Aorta (tissue), 5 donors: Measurements from ENCODE around the gene ACAT1. TPM values are rescaled to one million over a fixed set of nuclear protein-coding genes. Genes with fewer than 3 reads are reported as not detected.

ENCODE experiments used
- ATAC-seq: fragments of 200-7000 bp; cut with Tn5 transposase; one replicate; pipeline ENCODE4 v1.9.1; 2022; ENCODE audit warnings: moderate library complexity; ENCODE audit not compliant: low FRiP score
- DNase-seq, 2 donors: peaks; one replicate each; pipeline ENCODE4 v3.0.0-alpha.2; 2020
- H3K27ac ChIP-seq, 2 donors: one replicate each; pipeline ENCODE4 v1.5.1; 2013; ENCODE audit warnings: low read length in 2 of 2, mild to moderate bottlenecking in 2 of 2, moderate library complexity in 2 of 2, control low read depth in 1 of 2, inconsistent platforms in 1 of 2, low read depth in 1 of 2
- H3K27me3 ChIP-seq, 2 donors: one replicate each; pipeline ENCODE4 v1.6.1; 2013; ENCODE audit warnings: control low read depth in 1 of 2, low read length in 1 of 2, mild to moderate bottlenecking in 1 of 2, moderate library complexity in 1 of 2; ENCODE audit not compliant: insufficient read depth in 2 of 2, control insufficient read depth in 1 of 2
- H3K36me3 ChIP-seq, 2 donors: one replicate each; pipeline ENCODE4 v1.6.1; 2013; ENCODE audit warnings: control low read depth in 1 of 2, low read length in 1 of 2, mild to moderate bottlenecking in 1 of 2; ENCODE audit not compliant: insufficient read depth in 2 of 2, control insufficient read depth in 1 of 2
- H3K4me1 ChIP-seq, 2 donors: one replicate each; pipeline ENCODE4 v1.6.1; 2013; ENCODE audit warnings: low read length in 2 of 2, control low read depth in 1 of 2, mild to moderate bottlenecking in 1 of 2, moderate library complexity in 1 of 2; ENCODE audit not compliant: insufficient read depth in 2 of 2, control insufficient read depth in 1 of 2
- H3K4me3 ChIP-seq, 2 donors: one replicate each; pipeline ENCODE4 v1.5.1; 2013; ENCODE audit warnings: low read length in 2 of 2, control low read depth in 1 of 2, mild to moderate bottlenecking in 1 of 2
- H3K9me3 ChIP-seq: one replicate; pipeline ENCODE4 v1.6.1; 2013; ENCODE audit warnings: mild to moderate bottlenecking, low read length; ENCODE audit not compliant: control insufficient read depth
- WGBS, 2 donors: extraction: QIAGEN DNeasy Blood & Tissue Kit; methylation state at CpG; one replicate each; pipeline ENCODE4 v1.1.7; 2013; 5-methylcytosine and 5-hydroxymethylcytosine counted together
- intact Hi-C, 2 donors: fragments of 100-400 bp; cut with DNase I; formaldehyde crosslinking; loops; one replicate each; pipeline versions ENCODE4 v1.14.2 to v1.15.0; 2022
- polyA plus RNA-seq, 2 donors: library from polyadenylated mRNA; stranded (reverse); fragments of 200-250 nt; gene quantifications; one replicate each; pipeline ENCODE4 v1.2.3, GENCODE V29; 2013
- total RNA-seq, 2 donors: library from RNA; stranded (reverse); fragmentation: NEBNext Ultra II Directional; extraction: Animal tissue kit (Norgen Biotek cat#: 25700); gene quantifications; one replicate each; pipeline ENCODE4 v1.2.1, GENCODE V29; 2021
- donor health status: healthy with polysubstance abuse.
- donor health status: Bipolar disorder and iron deficiency.
- donor health status: DM: no; HTN: no; CAD: no.
- donor health status: DM: no; HTN: no; CAD: no.
- donor health status: DM: yes; HTN: yes; CAD: no.

Gene ACAT1
- total and polyA plus RNA-seq, 4 donors, result 65.8 to 102 (median 74.1) TPM

DNA sequence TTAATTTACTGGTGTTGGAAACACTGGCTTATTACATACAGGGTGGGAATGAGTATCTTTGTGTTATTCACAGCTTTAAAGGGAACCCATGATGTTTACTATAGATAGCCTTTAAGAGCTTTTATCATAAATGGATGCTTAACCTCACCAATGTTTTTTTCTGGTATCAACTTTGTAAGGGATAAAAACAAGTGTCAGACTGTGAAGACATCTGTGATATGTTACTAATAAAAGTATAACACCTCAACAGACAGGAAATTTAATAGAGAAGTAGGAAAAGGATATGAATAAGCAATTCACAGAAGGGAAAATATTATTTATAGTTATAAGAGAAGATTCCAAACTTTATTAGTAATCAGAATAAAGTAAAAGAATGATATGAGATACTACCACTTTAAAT lies 46.3 kb downstream of the ACAT1 start:
- H3K4me3 ChIP-seq, result no peak overlapping the region
- ATAC-seq (no peak), DNase-seq (no peak)
- H3K27ac ChIP-seq, result no peak overlapping the region
- no peaks in the 10 kb centered on the region for H3K9me3 ChIP-seq
- peaks cover 0 to 4% of the 10 kb centered on the region in 2 donors for H3K36me3 ChIP-seq
- intact Hi-C loops, result no loop called here
- no peaks in the 10 kb centered on the region for H3K4me1 ChIP-seq
- no peaks in the 10 kb centered on the region for H3K27me3 ChIP-seq

DNA sequence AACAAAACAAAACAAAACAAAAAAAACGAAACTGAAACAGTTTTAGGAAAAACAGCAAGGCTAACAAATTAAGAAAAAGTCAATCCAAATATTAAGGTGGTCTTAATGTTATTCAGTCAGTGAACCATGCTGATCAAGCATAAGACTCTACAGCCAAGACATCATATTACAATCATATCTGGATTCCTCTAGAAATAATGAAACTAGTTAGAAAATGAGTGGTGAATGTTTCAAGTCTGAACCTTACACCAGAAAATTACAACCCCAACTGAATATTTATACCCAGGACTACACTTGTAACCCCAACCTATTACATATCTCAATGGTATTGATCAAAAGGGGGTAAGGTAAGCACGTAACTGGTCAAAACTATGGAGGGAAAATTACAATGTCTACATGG lies 48.8 kb downstream of the ACAT1 start:
- no peak for ATAC-seq
- Histone ChIP-seq H3K27ac (no peak overlapping the region), H3K36me3 (peaks cover 0 to 1% of the 10 kb centered on the region in 2 donors), H3K9me3 (no peaks in the 10 kb centered on the region), H3K4me3 (no peak overlapping the region), H3K4me1 (no peaks in the 10 kb centered on the region), H3K27me3 (no peaks in the 10 kb centered on the region)
- intact Hi-C loops, result no loop called here
- WGBS, 2 donors, result 71 to 79% methylated on average over 2 of the region's 2 CpGs
- DNase-seq, result no peak

DNA sequence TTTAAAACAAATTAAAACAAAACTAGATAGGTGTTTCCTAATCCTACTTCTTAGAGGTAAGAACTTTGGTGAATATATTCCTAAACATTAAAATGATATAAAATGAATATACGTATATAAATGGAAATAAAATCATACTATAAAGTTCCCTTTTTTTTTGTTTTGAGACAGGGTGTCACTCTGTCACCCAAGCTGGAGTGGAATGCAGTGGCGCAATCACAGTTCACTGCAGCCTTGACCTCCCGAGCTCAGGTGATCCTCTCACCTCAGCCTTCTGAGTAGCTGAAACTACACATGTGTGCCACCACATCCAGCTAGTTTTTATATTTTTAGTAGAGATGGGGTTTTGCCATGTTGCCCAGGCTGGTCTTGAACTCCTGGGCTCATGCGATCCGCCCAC lies 56.2 kb downstream of the ACAT1 start:
- DNase-seq (no peak), ATAC-seq (no peak)
- no peaks in the 10 kb centered on the region for H3K4me1 ChIP-seq
- H3K27me3 ChIP-seq, result no peaks in the 10 kb centered on the region
- no peak overlapping the region for H3K27ac ChIP-seq
- no peak overlapping the region for H3K4me3 ChIP-seq
- no peaks in the 10 kb centered on the region for H3K36me3 ChIP-seq
- intact Hi-C loops, result no loop called here
- no peaks in the 10 kb centered on the region for H3K9me3 ChIP-seq
- 77 to 86% methylated on average over 5 of the region's 5 CpGs for WGBS, 2 donors

- no peak overlapping the region for H3K27ac ChIP-seq
- no peak for DNase-seq
- no peaks in the 10 kb centered on the region for H3K27me3 ChIP-seq
- no peak for ATAC-seq
- intact Hi-C loops, result no loop called here
- H3K4me1 ChIP-seq, result no peaks in the 10 kb centered on the region
- H3K36me3 ChIP-seq, result peaks cover 0 to 3% of the 10 kb centered on the region in 2 donors
- H3K4me3 ChIP-seq, result no peak overlapping the region
- H3K9me3 ChIP-seq, result no peaks in the 10 kb centered on the region
Observed at GRCh38 chr11:108193725-108194124, 72.4 kb downstream of the ACAT1 start.

- no peak overlapping the region for H3K4me3 ChIP-seq
- H3K4me1 ChIP-seq, result no peaks in the 10 kb centered on the region
- intact Hi-C loops, result no loop called here
- H3K36me3 ChIP-seq, result peaks cover 0 to 2% of the 10 kb centered on the region in 2 donors
- 86 to 91% methylated on average over 3 of the region's 3 CpGs for WGBS, 2 donors
- ATAC-seq (no peak), DNase-seq (no peak)
- no peaks in the 10 kb centered on the region for H3K9me3 ChIP-seq
- no peak overlapping the region for H3K27ac ChIP-seq
- H3K27me3 ChIP-seq, result no peaks in the 10 kb centered on the region
Observed at GRCh38 chr11:108196901-108197300, 75.5 kb downstream of the ACAT1 start.

Other genes starting within 250 kb of the ACAT1 start
- gene RAB39A, start 193.1 kb upstream of the ACAT1 start, total RNA-seq, result 1 to 10 TPM; 2.0 to 2.5 TPM
- gene RAB39A, start 193.1 kb upstream of the ACAT1 start, polyA plus RNA-seq, result 1 to 10 TPM in 1 of 2 donors, not detected in 1; 3.8 TPM
- gene CUL5, start 112.7 kb upstream of the ACAT1 start, total RNA-seq, result 10 to 100 TPM; 33.7 to 34.3 TPM
- 1 to 10 TPM; 8.5 to 9.9 TPM for gene CUL5, start 112.7 kb upstream of the ACAT1 start, polyA plus RNA-seq
- gene NPAT, start 101.1 kb downstream of the ACAT1 start, total RNA-seq, result 10 to 100 TPM; 12.9 to 18.1 TPM
- 1 to 10 TPM; 1.3 to 3.8 TPM for gene NPAT, start 101.1 kb downstream of the ACAT1 start, polyA plus RNA-seq
- 100 to 1,000 TPM in 1 of 2 donors, 10 to 100 TPM in 1; 66.3 to 123 TPM for gene ATM, start 101.5 kb downstream of the ACAT1 start, total RNA-seq
- gene ATM, start 101.5 kb downstream of the ACAT1 start, polyA plus RNA-seq, result 10 to 100 TPM; 18.3 to 21.2 TPM